M059J (cell line): ENCODE data around the gene CBX4. TPM values are rescaled to one million over a fixed set of nuclear protein-coding genes. Genes with fewer than 3 reads are reported as not detected.

Experiments
- DNase-seq: peaks from one replicate; pipeline ENCODE4 v3.0.0-alpha.2; 2012; ENCODE audit warnings: low read depth
- total RNA-seq: library from RNA; depleted of rRNA; stranded (reverse); fragments of >200 nt; shearing (Covaris generic); gene quantifications from 2 replicates; pipeline ENCODE4 v1.2.3, GENCODE V29; 2014

Gene CBX4
- total RNA-seq, 1 experiment from 2014 or later, result 21.2 TPM

DNA sequence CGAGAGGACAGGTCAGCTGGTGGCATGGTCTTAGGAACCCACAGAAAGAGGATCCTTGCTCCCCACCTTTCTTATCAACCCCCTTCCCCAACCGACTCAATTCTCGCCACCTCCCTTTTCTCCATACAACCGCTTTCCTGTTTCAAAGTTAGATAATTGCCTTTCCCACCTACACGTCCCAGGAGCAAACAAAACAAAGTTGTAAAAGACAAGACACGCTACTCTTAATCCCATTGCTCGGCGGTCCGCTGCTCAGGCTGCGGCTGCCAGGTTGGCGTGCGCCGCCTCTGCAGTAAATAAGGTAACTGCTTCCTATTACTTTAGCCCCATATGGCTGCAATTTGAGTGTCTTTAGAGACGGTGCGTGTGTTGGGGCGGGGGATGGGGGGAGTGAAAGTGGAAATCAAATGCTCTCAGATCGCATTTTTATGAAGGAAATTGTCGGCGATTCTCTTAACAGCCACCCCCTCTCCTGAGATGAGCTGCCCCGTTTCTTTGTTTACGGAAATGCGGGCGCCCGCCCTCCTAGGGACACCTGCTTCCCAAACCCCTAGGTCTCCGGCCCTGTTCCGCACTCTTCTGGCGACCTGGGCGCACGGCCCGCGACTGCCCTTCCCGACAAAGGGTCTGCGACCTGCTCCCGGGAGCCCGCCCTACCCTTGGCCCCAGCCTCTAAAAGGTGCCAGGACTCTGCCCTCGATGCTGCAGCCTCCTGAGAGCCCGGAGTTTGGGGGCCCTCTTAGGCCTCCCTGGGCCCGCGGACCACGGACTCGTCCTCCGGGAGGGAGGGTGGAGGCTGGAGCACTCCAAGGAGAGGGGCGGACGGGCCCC lies 38.7 kb downstream of the CBX4 start:
- peak; percentile 62 for DNase-seq

DNA sequence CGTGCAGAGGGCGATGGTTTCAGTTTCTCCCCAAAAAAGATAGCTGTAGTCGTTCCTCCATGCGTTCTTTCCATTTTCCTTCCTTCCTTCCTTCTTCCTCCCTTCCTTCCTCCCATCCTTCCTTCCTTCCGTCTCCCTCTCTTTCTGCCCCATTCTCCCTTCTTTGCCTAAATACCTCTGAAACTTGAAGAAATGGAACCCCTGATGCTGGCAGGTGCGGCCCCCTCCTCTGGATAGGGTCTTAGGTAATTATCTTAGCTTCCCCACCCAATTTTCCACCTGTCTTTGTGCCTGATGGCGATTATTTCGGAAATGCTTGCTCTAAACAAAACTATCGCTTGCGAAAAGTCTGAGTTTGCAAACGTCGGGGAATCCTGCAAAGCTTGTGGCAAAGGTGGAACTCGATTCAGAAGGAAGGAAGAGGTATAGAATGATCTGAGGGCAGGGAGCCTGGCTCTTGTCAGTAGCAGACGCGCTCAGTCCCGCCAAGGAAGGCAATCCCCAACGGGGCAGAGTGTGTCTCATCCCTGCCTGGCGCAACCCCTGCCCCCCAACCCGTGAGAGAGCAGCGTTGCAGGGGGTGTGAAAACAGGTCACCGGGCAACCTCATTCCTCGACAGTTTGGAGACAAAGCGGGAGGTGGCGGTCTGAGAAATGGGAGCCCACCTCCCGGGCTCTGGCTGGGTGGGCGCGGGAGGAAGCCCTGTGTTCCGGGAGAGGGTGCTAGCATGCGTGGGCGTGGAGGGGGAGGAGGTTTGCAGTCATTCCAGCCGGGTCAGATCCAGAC lies 39.5 kb downstream of the CBX4 start:
- no peak for DNase-seq

DNA sequence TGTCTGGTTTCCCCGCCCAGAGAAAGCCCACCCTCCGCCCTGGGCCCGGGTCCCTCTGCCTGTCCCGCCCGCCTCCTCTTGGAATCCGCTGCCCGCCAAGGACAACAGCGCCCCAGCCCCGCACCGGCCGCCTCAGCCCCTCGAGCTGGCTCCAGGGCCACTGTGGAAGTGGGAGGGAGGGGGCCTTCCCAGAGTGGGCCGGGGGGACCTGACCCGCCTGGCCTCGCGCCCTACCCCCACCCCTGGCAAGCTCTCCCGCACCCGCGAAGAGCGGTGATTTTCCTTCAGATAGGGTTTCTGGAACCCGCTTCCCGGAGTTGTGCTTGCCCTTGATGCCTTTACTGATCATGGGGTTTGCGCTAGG lies 40.1 kb downstream of the CBX4 start:
- DNase-seq, result no peak

DNA sequence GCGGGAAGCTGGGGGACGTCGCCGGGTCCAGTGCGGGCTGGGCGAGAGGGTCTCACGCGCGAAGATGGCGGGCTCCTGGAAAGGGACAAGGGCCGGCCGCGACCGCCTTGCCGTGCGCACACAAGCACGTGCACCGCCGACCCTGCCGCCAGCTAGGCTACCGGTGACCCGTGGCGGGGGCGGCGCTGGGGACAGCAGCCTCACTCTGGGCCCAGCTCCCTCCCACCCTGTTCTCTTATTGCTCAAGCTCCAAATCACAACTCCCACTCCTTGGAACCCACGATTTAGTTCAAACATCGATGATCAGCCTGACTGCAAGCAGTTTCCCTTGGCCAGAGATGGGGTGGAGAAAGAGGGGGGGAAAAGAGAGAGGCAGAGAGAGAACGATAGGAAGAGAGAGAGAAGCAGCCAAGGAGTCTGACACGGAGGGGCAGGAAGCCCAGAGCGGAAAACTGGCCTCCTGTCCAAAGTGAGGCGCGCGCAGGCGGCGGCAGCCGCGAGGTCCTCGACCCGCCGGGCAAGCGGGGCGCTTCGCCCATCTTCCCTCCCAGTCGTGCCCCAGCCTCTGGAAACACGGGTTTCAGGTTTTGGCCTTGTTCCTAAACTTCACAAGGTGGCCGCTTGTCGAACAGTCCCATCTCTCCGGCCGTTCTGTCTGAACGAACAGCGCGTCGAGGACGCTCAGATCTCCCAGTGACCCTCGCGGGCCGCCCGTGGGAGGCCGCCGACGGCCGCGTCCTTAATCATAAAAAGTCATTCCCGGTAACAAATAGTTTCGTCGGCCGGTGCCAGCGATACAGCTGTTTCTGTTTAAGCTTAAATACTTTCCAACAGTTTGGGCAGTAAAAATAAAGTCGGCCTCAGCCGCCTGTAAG lies 40.7 kb downstream of the CBX4 start:
- DNase-seq, result no peak

DNA sequence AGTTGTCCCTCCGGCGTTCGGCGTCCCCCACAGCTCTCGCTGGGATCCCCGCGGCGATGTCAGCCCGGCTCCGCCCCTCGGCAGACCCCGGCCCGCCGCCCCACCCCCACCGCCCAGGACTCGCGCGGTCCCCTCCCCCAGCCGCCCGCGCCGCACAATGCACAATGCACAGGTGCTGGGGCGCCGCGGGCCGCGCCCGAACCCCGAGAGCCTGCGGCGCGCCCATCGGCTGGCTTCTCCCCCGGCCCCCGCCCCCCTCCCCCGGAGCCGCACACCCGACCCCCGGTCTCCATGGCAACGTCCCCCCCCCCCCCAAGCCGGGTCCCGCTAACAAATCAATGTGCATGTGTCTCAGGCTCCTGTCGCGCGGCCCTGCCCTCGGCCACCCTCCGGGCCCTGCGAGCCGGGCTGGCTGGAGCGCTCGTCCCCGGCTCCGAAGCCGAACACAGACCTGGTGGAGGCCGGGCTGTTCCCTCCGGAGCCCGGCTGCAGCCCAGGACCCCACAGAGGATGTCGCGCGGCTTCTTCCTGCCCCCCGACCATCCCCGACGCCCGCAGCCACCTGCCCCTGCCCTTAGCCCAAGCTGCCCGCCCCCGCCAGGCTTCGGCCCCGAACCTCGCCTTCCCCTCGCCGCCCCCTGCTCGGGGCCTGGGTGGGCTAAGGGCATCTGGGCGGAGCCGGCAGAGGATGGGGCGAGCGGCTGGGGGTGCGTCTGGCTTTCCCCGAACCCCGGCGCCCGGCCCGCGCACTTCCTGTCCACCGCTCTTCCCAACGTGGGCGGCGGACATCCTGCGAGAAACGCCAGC lies 41.5 kb downstream of the CBX4 start:
- no peak for DNase-seq

DNA sequence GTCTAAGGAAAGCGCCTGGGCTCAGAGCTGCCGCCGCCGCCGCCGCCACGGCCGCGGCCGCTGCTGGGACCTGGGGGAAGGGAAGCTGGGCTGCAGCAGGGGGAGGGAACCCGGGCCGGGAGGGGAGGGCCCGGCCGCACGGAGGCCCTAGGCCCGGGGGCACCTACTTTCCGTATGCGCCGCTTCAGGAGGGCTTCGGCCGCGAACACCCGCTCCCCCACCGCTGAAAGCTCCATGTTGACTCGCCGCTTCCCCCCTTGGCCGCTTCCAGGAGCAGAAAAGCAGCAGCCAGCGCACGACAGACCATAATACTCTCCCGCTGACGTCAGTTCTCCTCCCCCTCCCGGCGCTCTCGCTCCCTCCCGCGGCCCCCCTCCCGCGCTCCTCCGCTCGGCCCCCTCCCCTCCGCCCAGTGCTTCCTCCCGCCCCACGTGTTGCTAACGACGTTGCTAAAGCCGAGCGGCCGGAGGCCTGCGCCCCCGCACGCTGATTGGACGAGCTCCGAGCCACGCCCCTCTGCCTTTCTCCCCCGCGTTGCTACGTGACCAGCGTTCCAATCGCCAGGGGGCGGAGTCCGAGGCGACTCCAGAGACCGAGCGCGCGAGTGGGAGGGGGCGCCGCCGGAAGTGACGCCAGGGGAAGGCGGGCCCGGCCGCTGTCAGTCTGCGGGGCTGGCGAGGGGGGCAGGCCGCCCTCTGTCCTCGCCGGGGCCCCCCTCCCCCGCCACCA lies 42.3 kb downstream of the CBX4 start, which contains the start of gene CBX8:
TSS of gene CBX8 (minus strand) at position 315 of the 729 bp plus-strand sequence. CDS start at position 236, 79 bp downstream.
- peak; percentile 98 for DNase-seq

DNA sequence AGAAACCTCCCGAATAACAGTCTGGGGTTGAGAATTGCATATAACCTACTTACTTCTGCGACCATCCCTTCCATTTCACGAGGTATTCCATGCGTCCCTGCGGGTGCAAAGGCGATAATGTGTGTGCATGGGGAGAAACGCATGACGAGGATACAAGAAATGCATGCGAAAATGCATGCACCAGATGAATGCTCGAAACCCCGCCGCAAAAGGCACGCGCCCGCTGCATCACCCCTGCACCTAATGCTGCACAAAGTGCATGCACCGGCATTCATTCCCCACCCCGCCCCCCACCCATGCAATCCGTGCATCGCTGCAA lies 42.8 kb downstream of the CBX4 start:
- DNase-seq, result no peak

DNA sequence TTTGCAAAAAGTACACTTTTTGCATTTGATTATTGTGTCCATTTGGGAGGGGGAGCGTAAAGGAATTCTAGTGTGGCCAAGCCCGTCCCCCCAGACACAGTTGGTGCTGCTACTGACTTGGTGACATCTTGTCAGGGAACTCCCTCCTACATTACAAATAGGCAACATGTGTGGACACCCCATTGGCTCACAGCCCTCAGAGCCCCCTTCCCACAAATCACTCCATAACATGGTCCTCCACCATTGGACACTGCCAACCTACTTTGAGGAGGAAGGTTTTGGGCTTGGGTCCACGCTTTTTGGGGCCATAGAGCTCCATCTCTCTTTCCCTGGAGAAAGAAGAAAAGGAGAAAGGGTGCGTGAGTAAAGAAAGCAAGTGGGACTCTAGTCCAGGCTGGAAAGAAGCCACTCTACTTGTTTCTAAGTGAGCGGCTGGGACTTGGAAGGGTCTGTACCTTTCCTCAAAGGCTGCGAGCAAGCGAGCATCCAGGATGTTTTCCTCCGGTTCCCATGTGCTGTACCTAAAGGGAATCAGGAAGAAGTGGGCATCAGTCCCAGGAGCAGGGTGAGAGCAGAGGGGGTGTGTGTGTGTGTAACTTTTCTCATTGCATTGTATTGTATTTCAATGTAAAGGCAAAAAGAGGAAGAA lies 43.3 kb downstream of the CBX4 start:
- DNase-seq, result no peak

DNA sequence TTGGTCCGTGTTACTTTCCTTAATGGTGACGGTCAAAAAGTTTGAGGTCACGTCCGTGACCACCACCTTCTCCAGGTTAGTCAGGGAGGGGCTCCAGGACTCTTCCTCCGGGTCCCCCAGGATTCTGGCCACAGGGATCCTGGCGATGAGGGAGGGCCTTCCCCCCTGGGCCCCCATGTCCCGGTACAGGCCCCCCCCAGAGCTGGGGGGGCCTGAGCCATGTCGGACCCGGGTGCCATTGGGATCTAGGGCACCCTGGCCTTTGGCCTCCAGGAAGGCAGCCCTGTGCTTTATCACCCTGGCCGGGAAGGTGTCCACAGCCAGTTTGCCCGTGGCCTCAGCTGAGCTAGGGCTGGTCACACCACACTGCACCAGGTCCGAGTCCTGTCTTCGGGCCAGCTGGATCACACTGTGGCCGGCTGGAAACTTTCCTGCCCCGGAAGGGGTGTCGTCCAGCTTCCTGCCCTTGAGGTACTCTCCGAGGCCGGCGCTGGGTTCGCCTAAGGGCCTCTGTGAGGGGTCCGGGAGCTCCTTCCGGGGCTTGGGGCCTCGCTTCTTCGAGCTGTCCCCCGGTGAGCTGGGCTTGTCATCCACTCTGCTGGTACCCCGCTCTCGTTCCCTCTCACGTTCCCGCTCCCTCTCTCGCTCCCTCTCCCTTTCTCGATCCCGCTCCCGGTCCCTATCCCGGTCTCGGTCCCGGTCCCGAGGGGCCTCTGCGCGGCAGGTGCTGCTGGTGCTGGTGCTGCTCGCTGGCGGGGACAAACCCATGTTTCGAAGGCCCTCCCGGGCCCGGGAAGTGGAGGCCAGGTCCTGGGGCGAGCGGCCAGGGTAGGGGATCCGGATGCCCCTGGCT lies 44.4 kb downstream of the CBX4 start:
- no peak for DNase-seq

DNA sequence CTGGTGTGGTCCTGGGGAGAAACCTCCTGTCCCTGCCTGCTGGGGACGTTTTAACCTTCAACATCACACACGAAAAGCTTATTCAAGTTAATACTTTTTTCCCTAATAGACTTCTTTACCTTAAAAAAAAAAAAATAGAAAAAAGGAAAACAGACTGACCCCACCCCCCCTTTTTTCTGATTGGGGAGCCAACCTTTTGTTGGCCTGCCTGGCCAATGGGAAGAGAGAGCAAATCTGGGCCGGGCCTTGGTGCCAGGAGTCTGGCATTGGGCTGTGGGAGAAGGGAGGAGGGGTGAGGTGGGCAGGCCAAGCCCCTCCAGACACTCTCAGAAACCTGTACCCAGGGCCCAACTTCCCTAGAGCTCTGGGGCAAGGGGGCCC lies 45.3 kb downstream of the CBX4 start:
- peak; percentile 53 for DNase-seq

DNA sequence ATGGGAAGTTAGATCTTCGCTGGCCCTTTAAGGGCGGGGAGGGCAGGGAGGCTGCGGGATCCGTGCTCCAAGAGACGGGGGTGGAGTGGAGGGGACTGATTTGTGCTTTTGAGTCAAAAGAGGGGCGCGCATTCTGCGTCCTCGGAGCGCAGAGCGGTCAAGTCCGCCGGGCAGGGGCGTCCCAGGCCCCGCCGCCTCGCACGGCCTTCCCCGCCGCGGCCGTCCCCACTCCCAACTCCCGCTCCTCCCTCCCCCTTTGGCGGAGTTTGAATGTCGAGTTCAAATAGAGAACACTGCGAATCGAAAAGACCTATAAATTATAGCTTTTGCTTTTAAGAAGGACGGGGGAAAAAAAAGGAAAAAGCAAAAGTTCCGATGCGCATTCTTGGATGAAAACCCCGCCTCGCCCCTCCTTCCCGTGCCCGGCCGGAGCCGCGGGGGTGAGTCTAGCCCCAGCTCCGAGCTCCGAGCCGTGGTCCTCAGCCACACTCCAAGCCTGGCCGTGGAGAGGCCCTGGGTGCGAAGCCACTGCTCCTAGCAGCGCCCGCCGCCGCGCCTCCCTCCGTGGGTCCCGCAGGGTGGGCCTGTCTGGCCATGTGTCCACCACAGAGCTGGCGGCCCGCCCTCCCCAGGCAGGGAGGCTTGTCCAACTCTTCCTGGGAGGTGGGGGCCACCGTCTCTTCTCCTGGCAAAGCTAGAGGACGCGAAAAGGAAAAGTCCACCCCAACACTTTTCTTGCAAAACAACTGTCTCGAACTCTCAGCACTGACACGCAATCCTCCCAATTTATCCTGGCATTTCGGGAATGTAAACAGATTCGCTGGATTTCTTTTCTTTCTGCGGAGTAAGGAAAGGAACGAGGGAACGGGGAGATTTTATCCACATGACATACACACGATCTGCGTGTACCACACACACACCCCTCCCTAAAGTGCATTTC lies 46.0 kb downstream of the CBX4 start:
- DNase-seq, result peak; percentile 65

DNA sequence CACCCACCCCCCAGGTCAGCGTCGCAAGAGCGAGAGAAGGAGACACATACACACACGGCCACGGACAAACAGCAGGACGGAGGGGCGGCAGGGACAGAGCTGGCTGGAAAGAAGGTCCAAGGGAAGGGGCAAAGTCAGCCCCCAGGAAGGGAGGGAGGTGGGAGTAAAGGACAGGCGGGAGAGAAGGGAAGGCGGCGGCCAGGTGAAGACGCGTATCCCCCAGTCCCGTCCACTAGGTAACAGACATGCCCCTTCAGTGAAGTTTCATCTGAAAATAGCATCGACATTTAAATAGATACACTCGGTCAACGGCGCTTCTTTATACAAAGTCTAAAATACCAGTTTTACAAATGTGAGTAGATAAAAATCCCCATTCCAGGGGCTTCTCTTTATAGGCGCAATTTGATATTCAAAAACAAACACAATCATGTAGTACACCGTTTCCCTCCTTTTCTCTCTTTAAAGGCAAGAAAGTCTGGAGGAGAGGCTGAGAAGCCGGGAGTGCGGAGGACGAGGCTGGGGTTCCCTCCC lies 46.8 kb downstream of the CBX4 start:
- no peak for DNase-seq

DNA sequence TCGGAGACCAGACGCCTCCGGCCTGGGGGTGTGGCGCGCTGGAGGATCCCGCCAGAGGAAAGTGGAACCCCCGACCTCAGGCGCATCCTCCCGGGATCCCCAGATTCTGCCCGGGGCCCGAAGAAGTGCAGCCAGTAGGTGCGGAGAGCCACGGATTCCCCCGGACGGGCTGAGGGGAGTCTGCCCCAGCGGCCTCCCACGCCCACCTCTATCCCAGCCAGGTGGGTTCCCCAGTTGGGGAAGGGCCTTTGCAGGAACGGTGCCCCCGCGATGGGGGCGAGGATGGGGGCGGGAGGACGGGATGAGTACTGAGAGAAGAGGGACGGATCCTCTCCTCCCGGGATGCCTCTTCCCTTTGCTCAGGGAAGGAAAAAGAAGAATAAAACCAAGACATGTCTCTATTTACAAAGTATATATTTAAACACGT lies 47.5 kb downstream of the CBX4 start:
- DNase-seq, result no peak

DNA sequence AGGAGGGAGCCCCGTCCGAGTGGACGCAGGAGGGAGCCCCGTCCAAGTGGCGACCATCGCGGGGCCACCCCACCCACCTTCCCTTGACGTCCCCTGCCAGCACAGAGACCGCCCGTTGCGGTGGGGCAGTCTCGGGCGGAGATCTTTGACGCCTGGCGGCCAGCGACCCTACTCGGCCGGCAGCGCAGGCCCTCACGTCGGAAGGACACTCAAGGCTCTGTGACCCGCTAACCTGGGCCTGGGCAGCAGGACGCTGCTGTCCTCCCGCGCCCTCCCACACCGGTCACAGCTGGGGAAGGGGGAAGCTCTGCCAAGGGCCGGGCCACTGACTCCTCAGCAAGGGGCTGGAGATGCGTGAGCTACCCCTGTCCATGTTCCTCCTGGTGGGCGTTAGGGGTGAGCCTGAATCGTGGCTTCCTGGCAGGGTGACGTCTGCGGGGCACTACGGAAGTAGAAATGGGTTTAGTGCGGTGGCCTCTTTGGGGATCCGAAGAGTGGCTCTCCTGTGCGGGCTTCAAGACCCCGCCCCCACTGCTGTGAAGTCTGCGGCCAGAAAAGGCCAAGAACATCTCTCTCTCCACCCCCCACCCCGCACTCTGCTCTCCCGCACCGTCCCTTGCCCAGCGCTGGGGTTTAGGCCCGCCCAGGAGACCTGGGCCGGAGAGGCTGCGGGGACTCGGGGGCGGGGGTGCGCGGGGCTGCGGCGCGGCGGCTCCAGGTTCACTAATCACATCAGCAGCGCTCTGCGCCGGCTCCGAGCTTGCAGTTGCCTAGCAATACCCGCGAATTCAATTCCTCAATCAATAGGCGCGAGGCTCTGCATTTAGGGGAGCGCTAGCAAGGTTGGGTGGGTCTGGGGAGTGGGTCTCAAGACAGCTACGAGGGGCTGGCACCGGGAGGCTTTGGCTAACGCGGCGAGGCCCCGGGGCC lies 48.2 kb downstream of the CBX4 start:
- DNase-seq, result no peak

DNA sequence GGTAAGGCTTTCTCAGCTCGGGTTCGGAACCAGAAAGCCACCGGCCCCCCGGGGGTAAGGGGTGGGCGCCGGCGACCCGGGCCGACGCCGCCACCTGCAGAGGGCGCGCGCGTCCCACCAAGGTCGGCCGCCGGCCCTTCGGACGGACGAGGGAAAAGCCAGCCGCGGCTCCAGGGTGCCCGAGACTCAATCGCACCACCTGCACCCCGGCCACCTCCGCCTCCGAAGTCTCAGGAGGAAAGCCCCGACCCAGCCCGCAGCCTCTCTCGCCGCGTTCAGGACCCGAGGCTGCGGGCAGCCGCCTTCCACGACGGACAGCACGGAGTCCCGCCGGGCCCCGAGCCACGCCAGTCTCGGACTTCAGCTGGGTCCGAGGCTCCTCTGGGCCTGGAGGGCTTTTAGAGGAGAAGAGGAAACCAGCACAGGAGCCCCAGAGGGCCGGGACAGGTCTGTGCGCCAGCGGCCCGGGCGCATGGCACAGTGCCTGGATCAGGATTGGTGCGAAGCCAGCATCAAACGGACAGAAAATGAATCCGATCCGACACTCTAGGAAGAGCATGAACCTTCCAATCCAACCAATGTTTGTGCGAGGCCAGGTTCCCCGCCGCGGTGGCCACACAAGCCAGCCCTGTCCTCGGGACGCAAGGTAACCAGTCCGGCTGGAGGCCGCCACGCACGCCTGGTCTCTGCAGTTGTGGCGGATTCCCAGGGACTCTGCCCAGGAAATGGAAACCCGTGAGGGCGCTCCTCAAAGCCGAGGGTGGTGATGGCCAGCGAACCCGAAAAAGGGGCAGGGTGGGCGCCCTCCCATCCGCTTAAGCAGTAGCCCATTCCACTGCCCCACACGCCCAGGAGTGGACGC lies 49.1 kb downstream of the CBX4 start:
- peak; percentile 39 for DNase-seq
